ENCODE data around the gene TTLL7. TPM values are rescaled to one million over a fixed set of nuclear protein-coding genes. Genes with fewer than 3 reads are reported as not detected.

Gene TTLL7
- total and polyA plus RNA-seq, 9 of the 15 experiments (the other 6 are each of a cell fraction or from before 2014, with no cell fraction given) = 0.63 to 2.6 (median 1.7) TPM

- TF ChIP-seq TFE3 (CRISPR knock-in tag; IDR thresholded peaks at IDR 0.05) (no peak), SMARCA4 (IDR thresholded peaks at IDR 0.05) (no peak), ZNF707 (CRISPR knock-in tag; conservative IDR thresholded peaks at IDR 0.05) (no peak), TEAD2 (tag; IDR thresholded peaks at IDR 0.05) (no peak), SPI1 (IDR thresholded peaks at IDR 0.05; ENCODE audit: borderline replicate concordance, low read depth, low read length) (no peak), ZNF431 (CRISPR knock-in tag; IDR thresholded peaks at IDR 0.05) (no peak), DNMT1 (IDR thresholded peaks at IDR 0.05) (no peak), POLR2AphosphoS2 (IDR thresholded peaks at IDR 0.05; ENCODE audit: low read length) (no peak), ZNF57 (CRISPR knock-in tag; IDR thresholded peaks at IDR 0.05) (no peak), SOX6 (IDR thresholded peaks at IDR 0.05) (no peak), THAP12 (CRISPR knock-in tag; IDR thresholded peaks at IDR 0.05) (no peak), ZNF384 (IDR thresholded peaks at IDR 0.05; ENCODE audit: low read depth, low read length) (no peak), ZNF764 (CRISPR knock-in tag; IDR thresholded peaks at IDR 0.05; ENCODE audit: low read depth) (no peak), ZHX1 (conservative IDR thresholded peaks at IDR 0.05; ENCODE audit: low read length) (no peak), GTF2A2 (tag; IDR thresholded peaks at IDR 0.05) (no peak), SRSF7 (optimal IDR thresholded peaks at IDR 0.05; ENCODE audit: low read depth, low read length) (no peak), STAG1 (CRISPR knock-in tag; IDR thresholded peaks at IDR 0.05; ENCODE audit: borderline replicate concordance) (no peak), HOXB6 (CRISPR knock-in tag; IDR thresholded peaks at IDR 0.05; ENCODE audit: borderline replicate concordance) (no peak), PBX2 (CRISPR knock-in tag; IDR thresholded peaks at IDR 0.05; ENCODE audit: low read depth) (no peak), PBX2 (tag; conservative IDR thresholded peaks at IDR 0.05; ENCODE audit: low read depth) (no peak)
Measured at GRCh38 chr1:83999316-83999819, 436 bp upstream of the TTLL7 start (continued).
